ENCODE data around the gene JOSD1.

- TF ChIP-seq GATA2 (IDR thresholded peaks at IDR 0.05; ENCODE audit: low read depth, low read length) (no peak), GATA3 (IDR thresholded peaks at IDR 0.05; ENCODE audit: low read depth, low read length) (no peak)
Measured at GRCh38 chr22:38716271-38716670, 15.5 kb upstream of the JOSD1 start.
